B cell (primary cell): ENCODE results near the gene ERGIC1. TPM values are rescaled to one million over a fixed set of nuclear protein-coding genes. Genes with fewer than 3 reads are reported as not detected.

ENCODE experiments used
- ATAC-seq: fragments of 200-7000 bp; cut with Tn5 transposase; one replicate; pipeline ENCODE4 v1.10.0; 2021; ENCODE audit warnings: low read depth, mild to moderate bottlenecking, moderate number of reproducible peaks, moderate library complexity
- CTCF ChIA-PET: fragments of 350-600 bp; sonication (Branson Sonifier 250); formaldehyde crosslinking; loops from one replicate; lab custom pipeline; 2021; ENCODE audit warnings: antibody characterized with exemption, inconsistent platforms; lab: Charles Lee
- POLR2A ChIA-PET: fragments of 350-600 bp; sonication (Branson Sonifier 250); formaldehyde crosslinking; loops from one replicate; lab custom pipeline; 2021; ENCODE audit warnings: antibody characterized with exemption; lab: Charles Lee
- DNase-seq: peaks from one replicate; pipeline ENCODE4 v3.0.0; 2013
- H2AFZ ChIP-seq: 2 replicates; pipeline ENCODE4 v1.6.1; 2012; ENCODE audit warnings: mild to moderate bottlenecking, low read depth, low read length; ENCODE audit not compliant: insufficient read depth, poor library complexity, severe bottlenecking
- H3K27ac ChIP-seq, 2 donors: 1 replicate in 1 of 2; 2 replicates in 1 of 2; pipeline ENCODE4 v1.5.1; 2012 to 2013; ENCODE audit warnings: low read length in 2 of 2, mild to moderate bottlenecking in 2 of 2, moderate library complexity in 1 of 2
- H3K27me3 ChIP-seq, 4 experiments: fragments of 200-600 bp in 1 of 4; sonication (generic) in 1 of 4; replicated peaks in 1 of 4; 1 replicate in 2 of 4; 2 replicates in 2 of 4; pipeline versions ENCODE4 v1.6.1 to v1.7.0; 2013 to 2016; ENCODE audit warnings: low read length in 3 of 4, mild to moderate bottlenecking in 2 of 4, mixed read lengths in 1 of 4, moderate library complexity in 1 of 4; ENCODE audit not compliant: insufficient read depth in 4 of 4, control insufficient read depth in 3 of 4; ENCODE audit errors: control extremely low read depth in 1 of 4
- H3K36me3 ChIP-seq, 2 experiments: replicated peaks in 1 of 2; 1 replicate in 1 of 2; 2 replicates in 1 of 2; pipeline versions ENCODE4 v1.6.1 to v1.7.1; 2013; ENCODE audit warnings: low read length in 1 of 2; ENCODE audit not compliant: insufficient read depth in 2 of 2, control insufficient read depth in 1 of 2; ENCODE audit errors: control extremely low read depth in 1 of 2, extremely low read depth in 1 of 2
- H3K4me1 ChIP-seq, 2 donors: fragments of 200-600 bp in 1 of 2; sonication (generic) in 1 of 2; 1 replicate in 1 of 2; 2 replicates in 1 of 2; pipeline versions ENCODE4 v1.5.1 to v1.6.1; 2013 to 2017; ENCODE audit warnings: low read length in 2 of 2; ENCODE audit not compliant: control insufficient read depth in 2 of 2, insufficient read depth in 2 of 2
- H3K4me2 ChIP-seq: replicated peaks from 2 replicates; pipeline ENCODE3; 2012; ENCODE audit warnings: mild to moderate bottlenecking, low read depth, low read length; ENCODE audit not compliant: poor library complexity, severe bottlenecking
- H3K4me3 ChIP-seq, 5 experiments: fragments of 200-600 bp in 1 of 5; sonication (generic) in 1 of 5; 1 replicate in 3 of 5; 2 replicates in 2 of 5; pipeline versions ENCODE4 v1.5.1 to v1.7.0; 2011 to 2016; ENCODE audit warnings: low read length in 4 of 5, mild to moderate bottlenecking in 4 of 5, low read depth in 2 of 5, control low read depth in 1 of 5, moderate library complexity in 1 of 5; ENCODE audit not compliant: insufficient read depth in 1 of 5; ENCODE audit errors: control extremely low read depth in 1 of 5, extremely low read depth in 1 of 5
- H3K79me2 ChIP-seq: fragments of 200-600 bp; sonication (generic); one replicate; pipeline ENCODE4 v1.6.0; 2016; ENCODE audit warnings: low read length; ENCODE audit not compliant: control insufficient read depth, insufficient read depth
- H3K9ac ChIP-seq: fragments of 200-600 bp; sonication (generic); 2 replicates; pipeline ENCODE4 v1.6.1; 2017; ENCODE audit warnings: mild to moderate bottlenecking, low read length, moderate library complexity
- H3K9me3 ChIP-seq, 3 donors: one replicate each; pipeline versions ENCODE4 v1.6.1 to v1.7.1; 2013; ENCODE audit warnings: low read length in 2 of 3; ENCODE audit not compliant: control insufficient read depth in 2 of 3, insufficient read depth in 1 of 3; ENCODE audit errors: control extremely low read depth in 1 of 3
- H4K20me1 ChIP-seq: 2 replicates; pipeline ENCODE4 v1.6.0; 2012; ENCODE audit warnings: mild to moderate bottlenecking, low read length; ENCODE audit not compliant: insufficient read depth, control insufficient read depth, poor library complexity, severe bottlenecking
- H3K27ac Mint-ChIP-seq: one replicate; pipeline ENCODE4 v1.8.0; 2021; ENCODE audit warnings: mixed read lengths
- H3K27me3 Mint-ChIP-seq: one replicate; pipeline ENCODE4 v1.8.0; 2021; ENCODE audit warnings: mixed read lengths
- H3K4me1 Mint-ChIP-seq: one replicate; pipeline ENCODE4 v1.8.0; 2021; ENCODE audit warnings: mixed read lengths
- H3K4me3 Mint-ChIP-seq: one replicate; pipeline ENCODE4 v1.8.0; 2021; ENCODE audit warnings: mixed read lengths
- H3K9me3 Mint-ChIP-seq: one replicate; pipeline ENCODE4 v1.8.0; 2022; ENCODE audit warnings: mixed read lengths; ENCODE audit not compliant: insufficient read depth
- CTCF ChIP-seq: fragments of 200-600 bp; IDR thresholded peaks from one replicate; pipeline ENCODE4 v1.8.0; 2022; ENCODE audit warnings: antibody characterized with exemption, mild to moderate bottlenecking
- EZH2 ChIP-seq: IDR thresholded peaks from 2 replicates; pipeline ENCODE4 v1.6.1; 2012; ENCODE audit warnings: borderline replicate concordance, low read depth, mild to moderate bottlenecking, moderate library complexity, low read length; ENCODE audit not compliant: insufficient read depth, poor library complexity, severe bottlenecking
- WGBS: methylation state at CpG from one replicate; pipeline ENCODE4 v1.1.5; 2013; ENCODE audit warnings: missing lambda C conversion rate; ENCODE audit not compliant: insufficient coverage; 5-methylcytosine and 5-hydroxymethylcytosine counted together
- intact Hi-C: fragments of 100-400 bp; cut with micrococcal nuclease; formaldehyde crosslinking; loops from one replicate; pipeline ENCODE4 v1.10.0; 2022
- polyA plus RNA-seq: library from polyadenylated mRNA; depleted of rRNA; stranded (reverse); fragments of >200 nt; gene quantifications from 2 replicates; pipeline ENCODE4 v1.2.3, GENCODE V29; 2012
- total RNA-seq, 2 donors: library from RNA; stranded (reverse); fragments of 120-200 nt in 1 of 2; gene quantifications; 1 replicate in 1 of 2; 2 replicates in 1 of 2; pipeline versions ENCODE4 v1.2.3 to v1.2.4, GENCODE V29; 2013 to 2022

Gene ERGIC1
- total and polyA plus RNA-seq, 2 donors (not counting 1 experiment from before 2014, with no cell fraction given): 86.3 to 140 TPM

GRCh38 chr5:172868924-172869591, 35.0 kb downstream of the ERGIC1 start:
- no peak overlapping the region for H3K4me3 ChIP-seq
- intact Hi-C loops: no loop called here
- H3K36me3 ChIP-seq: peaks cover 0 to 24% of the 10 kb centered on the region in 2 experiments
- H3K9me3 ChIP-seq: peaks cover 0 to 2% (median 0%) of the 10 kb centered on the region in 3 donors
- H2AFZ ChIP-seq: no peak overlapping the region
- no peak overlapping the region for H3K9ac ChIP-seq
- H3K79me2 ChIP-seq: peaks cover 97% of the 10 kb centered on the region
- H3K27me3 Mint-ChIP-seq: no peaks in the 10 kb centered on the region
- ChIA-PET POLR2A (no interaction called here), CTCF (interaction anchor here (1.5 kb wide), 1 partner anchor 30 kb away, joined by 5 read pairs; no protein-coding TSS in a partner anchor)
- H3K27ac Mint-ChIP-seq: no peak overlapping the region
- H3K4me2 ChIP-seq: peak overlapping the region; percentile 10
- no peak for DNase-seq
- no peaks in the 10 kb centered on the region for H3K27me3 ChIP-seq
- peaks cover 54 to 65% of the 10 kb centered on the region in 2 donors for H3K4me1 ChIP-seq
- H3K27ac ChIP-seq: no peak overlapping the region
- peaks cover 27% of the 10 kb centered on the region for H3K4me1 Mint-ChIP-seq
- H3K9me3 Mint-ChIP-seq: no peaks in the 10 kb centered on the region
- ATAC-seq: no peak
- 67% methylated on average over 9 of the region's 10 CpGs for WGBS
- peak overlapping the region; percentile 29 for H3K4me3 Mint-ChIP-seq
- H4K20me1 ChIP-seq: peaks cover 87% of the 10 kb centered on the region
- TF ChIP-seq EZH2 (no peak), CTCF (no peak)

GRCh38 chr5:172869691-172870090, 35.6 kb downstream of the ERGIC1 start:
- Histone ChIP-seq H3K36me3 (peaks cover 0 to 24% of the 10 kb centered on the region in 2 experiments), H3K79me2 (peaks cover 97% of the 10 kb centered on the region), H3K27ac (peak overlapping the region in 1 of 2 donors; percentile 23), H4K20me1 (peaks cover 86% of the 10 kb centered on the region), H3K27me3 (no peaks in the 10 kb centered on the region), H3K4me3 (no peak overlapping the region), H3K4me1 (peaks cover 57 to 70% of the 10 kb centered on the region in 2 donors), H3K4me2 (no peak overlapping the region), H2AFZ (no peak overlapping the region), H3K9me3 (peaks cover 0 to 2% (median 0%) of the 10 kb centered on the region in 3 donors), H3K9ac (no peak overlapping the region)
- no peak for TF ChIP-seq CTCF
- TF ChIP-seq EZH2: no peak
- WGBS: 83% methylated on average over 1 of the region's 1 CpG
- Mint-ChIP-seq H3K27ac (no peak overlapping the region), H3K4me1 (peaks cover 30% of the 10 kb centered on the region), H3K4me3 (no peak overlapping the region), H3K27me3 (no peaks in the 10 kb centered on the region), H3K9me3 (no peaks in the 10 kb centered on the region)
- ATAC-seq: no peak
- no peak for DNase-seq
- intact Hi-C loops: loop anchor here (5.0 kb wide), 1 partner anchor 43 kb away; no protein-coding TSS in a partner anchor
- CTCF ChIA-PET: interaction anchor here (1.5 kb wide), 1 partner anchor 31 kb away, joined by 5 read pairs; no protein-coding TSS in a partner anchor
- POLR2A ChIA-PET: no interaction called here
